ENCODE results near the gene MOK. TPM values are rescaled to one million over a fixed set of nuclear protein-coding genes. Genes with fewer than 3 reads are reported as not detected.

The MOK gene
- total RNA-seq, 1 donor: 2.2 TPM

GRCh38 chr14:102218688-102219087, 86.3 kb downstream of the MOK start:
- no peaks in the 10 kb centered on the region for H3K9me3 ChIP-seq (ENCODE audit: low read depth, low read length)
- no peak overlapping the region for H3K4me3 ChIP-seq (ENCODE audit: low read length)
- no peaks in the 10 kb centered on the region for H3K27me3 ChIP-seq (ENCODE audit: insufficient read depth, low read length)
- H3K4me1 ChIP-seq (ENCODE audit: insufficient read depth, low read length): no peaks in the 10 kb centered on the region

GRCh38 chr14:102217987-102218421, 87.0 kb downstream of the MOK start:
- H3K4me1 ChIP-seq (ENCODE audit: insufficient read depth, low read length): no peaks in the 10 kb centered on the region
- H3K9me3 ChIP-seq (ENCODE audit: low read depth, low read length): no peaks in the 10 kb centered on the region
- no peak overlapping the region for H3K4me3 ChIP-seq (ENCODE audit: low read length)
- H3K27me3 ChIP-seq (ENCODE audit: insufficient read depth, low read length): no peaks in the 10 kb centered on the region

GRCh38 chr14:102217399-102217798, 87.6 kb downstream of the MOK start:
- Histone ChIP-seq H3K9me3 (ENCODE audit: low read depth, low read length) (no peaks in the 10 kb centered on the region), H3K4me3 (ENCODE audit: low read length) (no peak overlapping the region), H3K4me1 (ENCODE audit: insufficient read depth, low read length) (no peaks in the 10 kb centered on the region), H3K27me3 (ENCODE audit: insufficient read depth, low read length) (no peaks in the 10 kb centered on the region)

GRCh38 chr14:102215576-102216250, 89.3 kb downstream of the MOK start:
- Histone ChIP-seq H3K4me1 (ENCODE audit: insufficient read depth, low read length) (no peaks in the 10 kb centered on the region), H3K9me3 (ENCODE audit: low read depth, low read length) (no peaks in the 10 kb centered on the region), H3K4me3 (ENCODE audit: low read length) (no peak overlapping the region), H3K27me3 (ENCODE audit: insufficient read depth, low read length) (no peaks in the 10 kb centered on the region)

- Histone ChIP-seq H3K9me3 (ENCODE audit: low read depth, low read length) (no peaks in the 10 kb centered on the region), H3K27me3 (ENCODE audit: insufficient read depth, low read length) (no peaks in the 10 kb centered on the region), H3K4me3 (ENCODE audit: low read length) (no peak overlapping the region), H3K4me1 (ENCODE audit: insufficient read depth, low read length) (no peaks in the 10 kb centered on the region)
Observed at GRCh38 chr14:102215071-102215470, 89.9 kb downstream of the MOK start.

- no peaks in the 10 kb centered on the region for H3K27me3 ChIP-seq (ENCODE audit: insufficient read depth, low read length)
- H3K4me3 ChIP-seq (ENCODE audit: low read length): no peak overlapping the region
- no peaks in the 10 kb centered on the region for H3K4me1 ChIP-seq (ENCODE audit: insufficient read depth, low read length)
- no peaks in the 10 kb centered on the region for H3K9me3 ChIP-seq (ENCODE audit: low read depth, low read length)
Observed at GRCh38 chr14:102213984-102214658, 90.8 kb downstream of the MOK start.

- H3K9me3 ChIP-seq (ENCODE audit: low read depth, low read length): no peaks in the 10 kb centered on the region
- no peaks in the 10 kb centered on the region for H3K4me1 ChIP-seq (ENCODE audit: insufficient read depth, low read length)
- H3K27me3 ChIP-seq (ENCODE audit: insufficient read depth, low read length): no peaks in the 10 kb centered on the region
- no peak overlapping the region for H3K4me3 ChIP-seq (ENCODE audit: low read length)
Observed at GRCh38 chr14:102213470-102213869, 91.5 kb downstream of the MOK start.

DNA sequence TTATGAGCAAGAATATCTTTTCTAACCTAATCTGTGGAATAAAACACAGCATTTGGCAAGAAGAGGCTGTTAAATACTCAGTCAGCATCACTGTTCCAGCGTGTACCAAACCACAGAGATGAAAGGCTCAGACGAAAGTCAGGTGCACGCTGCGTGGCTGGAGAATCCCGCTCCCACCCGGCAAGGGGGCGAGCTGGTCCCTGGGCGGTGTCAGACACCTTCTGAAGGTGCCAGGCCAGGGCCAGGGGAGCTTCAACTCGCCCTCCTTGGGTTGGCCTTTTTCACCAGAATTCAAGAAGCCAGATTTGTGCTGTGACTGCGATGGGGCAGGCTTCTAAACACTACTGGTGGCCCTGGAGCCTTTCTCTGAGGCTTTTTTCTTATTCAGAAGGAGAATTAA, 92.1 kb downstream of the MOK start:
- no peaks in the 10 kb centered on the region for H3K4me1 ChIP-seq (ENCODE audit: insufficient read depth, low read length)
- H3K4me3 ChIP-seq (ENCODE audit: low read length): no peak overlapping the region
- H3K9me3 ChIP-seq (ENCODE audit: low read depth, low read length): no peaks in the 10 kb centered on the region
- H3K27me3 ChIP-seq (ENCODE audit: insufficient read depth, low read length): no peaks in the 10 kb centered on the region

DNA sequence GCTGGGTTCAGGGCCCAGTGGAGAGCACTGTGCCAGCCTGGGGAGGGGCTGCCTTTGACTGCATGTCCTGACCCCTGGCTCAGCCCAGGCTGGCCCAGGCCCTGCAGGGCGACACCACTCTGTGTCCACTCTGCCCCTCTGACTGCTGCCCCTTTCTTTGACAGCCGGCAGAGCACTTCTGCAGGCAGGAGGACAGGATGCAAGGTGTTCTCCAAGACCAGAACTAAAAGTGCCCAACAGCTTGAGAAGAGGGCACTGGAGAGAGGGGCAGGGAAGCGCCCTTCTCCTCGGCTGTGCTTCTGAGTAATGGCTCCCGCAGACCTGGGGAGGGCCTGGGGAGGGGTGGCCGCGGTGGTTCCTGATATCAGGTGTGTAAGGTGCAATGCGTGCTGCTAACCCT, 92.6 kb downstream of the MOK start:
- no peaks in the 10 kb centered on the region for H3K4me1 ChIP-seq (ENCODE audit: insufficient read depth, low read length)
- no peaks in the 10 kb centered on the region for H3K9me3 ChIP-seq (ENCODE audit: low read depth, low read length)
- no peaks in the 10 kb centered on the region for H3K27me3 ChIP-seq (ENCODE audit: insufficient read depth, low read length)
- H3K4me3 ChIP-seq (ENCODE audit: low read length): no peak overlapping the region

DNA sequence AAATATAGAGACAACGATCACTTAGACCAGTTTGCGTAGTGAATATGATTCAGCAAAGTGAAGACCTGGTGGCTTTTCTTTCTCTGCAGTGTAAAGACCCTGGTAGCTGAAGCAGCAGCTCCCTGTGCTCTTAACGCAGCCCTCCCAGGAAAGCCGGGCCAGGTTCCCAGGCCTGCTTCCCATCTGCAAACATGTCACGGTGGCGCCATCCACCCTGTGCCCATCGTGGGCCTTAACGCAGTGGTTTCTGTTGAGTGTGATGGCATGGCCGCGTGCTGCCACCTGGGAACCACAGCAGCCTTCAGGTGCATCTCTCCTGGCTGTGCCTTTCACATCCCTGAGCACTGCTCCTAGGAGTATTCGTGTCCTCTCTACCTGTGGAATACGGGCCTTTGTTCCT, 93.7 kb downstream of the MOK start:
- H3K27me3 ChIP-seq (ENCODE audit: insufficient read depth, low read length): no peaks in the 10 kb centered on the region
- no peaks in the 10 kb centered on the region for H3K4me1 ChIP-seq (ENCODE audit: insufficient read depth, low read length)
- no peaks in the 10 kb centered on the region for H3K9me3 ChIP-seq (ENCODE audit: low read depth, low read length)
- H3K4me3 ChIP-seq (ENCODE audit: low read length): no peak overlapping the region

GRCh38 chr14:102210421-102211042, 94.4 kb downstream of the MOK start:
- Histone ChIP-seq H3K9me3 (ENCODE audit: low read depth, low read length) (no peaks in the 10 kb centered on the region), H3K4me3 (ENCODE audit: low read length) (no peak overlapping the region), H3K4me1 (ENCODE audit: insufficient read depth, low read length) (no peaks in the 10 kb centered on the region), H3K27me3 (ENCODE audit: insufficient read depth, low read length) (no peaks in the 10 kb centered on the region)

- no peaks in the 10 kb centered on the region for H3K27me3 ChIP-seq (ENCODE audit: insufficient read depth, low read length)
- H3K9me3 ChIP-seq (ENCODE audit: low read depth, low read length): no peaks in the 10 kb centered on the region
- no peak overlapping the region for H3K4me3 ChIP-seq (ENCODE audit: low read length)
Observed at GRCh38 chr14:102209224-102209966, 95.6 kb downstream of the MOK start.

DNA sequence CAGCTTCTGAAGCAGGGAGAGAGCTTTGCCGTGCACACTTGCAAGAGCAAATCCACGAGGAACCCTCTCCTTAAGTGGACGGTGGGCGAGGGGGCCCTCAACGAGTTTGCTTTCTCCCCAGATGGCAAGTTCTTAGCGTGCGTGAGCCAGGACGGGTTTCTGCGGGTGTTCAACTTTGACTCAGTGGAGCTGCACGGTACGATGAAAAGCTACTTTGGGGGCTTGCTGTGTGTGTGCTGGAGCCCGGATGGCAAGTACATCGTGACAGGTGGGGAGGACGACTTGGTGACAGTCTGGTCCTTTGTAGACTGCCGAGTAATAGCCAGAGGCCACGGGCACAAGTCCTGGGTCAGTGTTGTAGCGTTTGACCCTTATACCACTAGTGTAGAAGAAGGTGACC, 96.2 kb downstream of the MOK start:
- Histone ChIP-seq H3K4me1 (ENCODE audit: insufficient read depth, low read length) (no peaks in the 10 kb centered on the region), H3K9me3 (ENCODE audit: low read depth, low read length) (no peaks in the 10 kb centered on the region), H3K4me3 (ENCODE audit: low read length) (no peak overlapping the region), H3K27me3 (ENCODE audit: insufficient read depth, low read length) (no peaks in the 10 kb centered on the region)

More at GRCh38 chr14:102209224-102209966, 95.6 kb downstream of the MOK start:
- H3K4me1 ChIP-seq (ENCODE audit: insufficient read depth, low read length): no peaks in the 10 kb centered on the region

GRCh38 chr14:102207831-102208365, 97.1 kb downstream of the MOK start:
- Histone ChIP-seq H3K4me1 (ENCODE audit: insufficient read depth, low read length) (no peaks in the 10 kb centered on the region), H3K27me3 (ENCODE audit: insufficient read depth, low read length) (no peaks in the 10 kb centered on the region), H3K9me3 (ENCODE audit: low read depth, low read length) (no peaks in the 10 kb centered on the region), H3K4me3 (ENCODE audit: low read length) (no peak overlapping the region)

- H3K9me3 ChIP-seq (ENCODE audit: low read depth, low read length): no peaks in the 10 kb centered on the region
- H3K4me3 ChIP-seq (ENCODE audit: low read length): no peak overlapping the region
- no peaks in the 10 kb centered on the region for H3K27me3 ChIP-seq (ENCODE audit: insufficient read depth, low read length)
- no peaks in the 10 kb centered on the region for H3K4me1 ChIP-seq (ENCODE audit: insufficient read depth, low read length)
Observed at GRCh38 chr14:102206918-102207317, 98.0 kb downstream of the MOK start.
